ENCODE results near the gene TSPAN12. TPM values are rescaled to one million over a fixed set of nuclear protein-coding genes. Genes with fewer than 3 reads are reported as not detected.
A peak's percentile ranks its signal among the peaks of the same experiment; 100 is the strongest.

Gene TSPAN12
- total RNA-seq, 3 donors from 2014 or later = 23.1 to 43.4 (median 35.6) TPM

GRCh38 chr7:120842121-120842621, 15.8 kb downstream of the TSPAN12 start:
- no peaks in the 10 kb centered on the region for H3K36me3 ChIP-seq (ENCODE audit: low read depth)
- ATAC-seq = peak; percentile 54
- H3K4me1 ChIP-seq (ENCODE audit: low read depth) = peaks cover 7% of the 10 kb centered on the region
- intact Hi-C loops (cut with DNase I, micrococcal nuclease) = no loop called here
- H3K9me3 ChIP-seq = no peaks in the 10 kb centered on the region
- no peak overlapping the region for H3K4me3 ChIP-seq
- no peak for TF ChIP-seq CTCF (IDR thresholded peaks at IDR 0.05)
- no peak for DNase-seq

- TF ChIP-seq CTCF (IDR thresholded peaks at IDR 0.05) = no peak
- no peak for DNase-seq
- Histone ChIP-seq H3K4me1 (ENCODE audit: low read depth) (peaks cover 7% of the 10 kb centered on the region), H3K4me3 (no peak overlapping the region), H3K9me3 (no peaks in the 10 kb centered on the region), H3K36me3 (ENCODE audit: low read depth) (no peaks in the 10 kb centered on the region)
- ATAC-seq = no peak
- intact Hi-C loops (cut with DNase I, micrococcal nuclease) = no loop called here
Measured at GRCh38 chr7:120841608-120842007, 16.3 kb downstream of the TSPAN12 start.

GRCh38 chr7:120838281-120838682, 19.7 kb downstream of the TSPAN12 start:
- DNase-seq (no peak), ATAC-seq (no peak)
- intact Hi-C loops (cut with DNase I, micrococcal nuclease) = no loop called here
- TF ChIP-seq CTCF (IDR thresholded peaks at IDR 0.05) = no peak
- Histone ChIP-seq H3K4me3 (no peak overlapping the region), H3K4me1 (ENCODE audit: low read depth) (peaks cover 7% of the 10 kb centered on the region), H3K9me3 (no peaks in the 10 kb centered on the region), H3K36me3 (ENCODE audit: low read depth) (no peaks in the 10 kb centered on the region)

GRCh38 chr7:120837599-120837998, 20.3 kb downstream of the TSPAN12 start:
- Histone ChIP-seq H3K4me1 (ENCODE audit: low read depth) (peaks cover 7% of the 10 kb centered on the region), H3K36me3 (ENCODE audit: low read depth) (no peaks in the 10 kb centered on the region), H3K4me3 (no peak overlapping the region), H3K9me3 (no peaks in the 10 kb centered on the region)
- ATAC-seq (no peak), DNase-seq (no peak)
- TF ChIP-seq CTCF (IDR thresholded peaks at IDR 0.05) = no peak
- intact Hi-C loops (cut with DNase I, micrococcal nuclease) = no loop called here

- Histone ChIP-seq H3K9me3 (no peaks in the 10 kb centered on the region), H3K4me3 (no peak overlapping the region), H3K36me3 (ENCODE audit: low read depth) (no peaks in the 10 kb centered on the region), H3K4me1 (ENCODE audit: low read depth) (no peaks in the 10 kb centered on the region)
- DNase-seq = no peak
- TF ChIP-seq CTCF (IDR thresholded peaks at IDR 0.05) = no peak
- intact Hi-C loops (cut with DNase I, micrococcal nuclease) = no loop called here
- ATAC-seq = no peak
Measured at GRCh38 chr7:120836556-120837115, 21.3 kb downstream of the TSPAN12 start.

GRCh38 chr7:120834726-120835125, 23.2 kb downstream of the TSPAN12 start:
- peaks cover 3% of the 10 kb centered on the region for H3K9me3 ChIP-seq
- DNase-seq (no peak), ATAC-seq (no peak)
- H3K4me3 ChIP-seq = no peak overlapping the region
- intact Hi-C loops (cut with DNase I, micrococcal nuclease) = no loop called here
- H3K4me1 ChIP-seq (ENCODE audit: low read depth) = no peaks in the 10 kb centered on the region
- H3K36me3 ChIP-seq (ENCODE audit: low read depth) = no peaks in the 10 kb centered on the region
- no peak for TF ChIP-seq CTCF (IDR thresholded peaks at IDR 0.05)

Measured in mucosa of descending colon (tissue), 3 donors.